GM18873 (cell line): Measurements from ENCODE around the gene YBX2.
A peak's percentile ranks its signal among the peaks of the same experiment; 100 is the strongest.

Source experiments
- ATAC-seq: cut with Tn5 transposase; IDR thresholded peaks from one replicate; pipeline ENCODE4 v1.9.1; 2021; ENCODE audit warnings: mild to moderate bottlenecking, moderate library complexity, moderate number of reproducible peaks; ENCODE audit not compliant: unreplicated experiment, low FRiP score

Gene YBX2

DNA sequence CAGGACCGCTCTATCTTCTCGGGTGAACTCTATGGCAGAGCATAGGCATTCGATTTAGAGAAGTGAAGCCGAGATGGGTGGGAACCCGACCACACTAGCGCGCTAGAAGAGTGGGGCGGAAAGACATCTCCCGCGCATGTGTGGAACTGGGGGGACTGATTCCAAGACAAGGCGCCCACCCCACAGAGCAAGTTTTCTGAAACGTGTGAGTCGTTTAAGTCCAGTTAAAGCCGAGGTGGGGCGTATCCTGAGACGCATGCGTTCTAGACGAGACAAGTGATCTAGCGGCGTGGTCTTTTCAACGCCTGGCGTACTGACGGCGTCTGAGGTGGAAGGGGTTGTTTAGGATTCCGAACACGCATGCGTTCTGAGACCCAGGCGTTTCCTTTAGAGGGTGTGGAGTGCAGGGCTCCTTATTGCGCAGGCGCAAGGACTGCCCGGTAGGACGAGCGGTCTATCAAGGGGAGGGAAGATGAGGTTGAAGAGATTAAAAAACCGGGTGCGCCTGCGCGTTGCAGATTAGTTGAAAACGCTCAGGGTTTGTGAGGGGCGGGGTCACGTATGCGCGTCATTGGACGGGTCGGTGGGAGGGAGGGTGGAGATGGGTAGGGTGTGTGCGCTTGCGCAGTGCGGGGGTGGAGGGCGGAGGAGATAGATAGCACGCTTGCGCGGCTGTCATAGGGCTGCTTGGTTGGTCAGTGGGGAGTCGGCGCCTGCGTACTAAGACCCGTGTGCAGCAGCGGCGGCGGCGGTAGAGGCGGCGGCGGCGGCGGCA lies 12.7 kb upstream of the YBX2 start, which contains the start of gene EIF5A:
Gene EIF5A, plus strand, starts transcription at position 718 of the 775 bp plus-strand sequence. CDS start 2,008 bp downstream, outside the sequence.
- ATAC-seq, result peak; percentile 61

- ATAC-seq, result no peak
Observed at GRCh38 chr17:7304179-7304578, 9.7 kb upstream of the YBX2 start.

DNA sequence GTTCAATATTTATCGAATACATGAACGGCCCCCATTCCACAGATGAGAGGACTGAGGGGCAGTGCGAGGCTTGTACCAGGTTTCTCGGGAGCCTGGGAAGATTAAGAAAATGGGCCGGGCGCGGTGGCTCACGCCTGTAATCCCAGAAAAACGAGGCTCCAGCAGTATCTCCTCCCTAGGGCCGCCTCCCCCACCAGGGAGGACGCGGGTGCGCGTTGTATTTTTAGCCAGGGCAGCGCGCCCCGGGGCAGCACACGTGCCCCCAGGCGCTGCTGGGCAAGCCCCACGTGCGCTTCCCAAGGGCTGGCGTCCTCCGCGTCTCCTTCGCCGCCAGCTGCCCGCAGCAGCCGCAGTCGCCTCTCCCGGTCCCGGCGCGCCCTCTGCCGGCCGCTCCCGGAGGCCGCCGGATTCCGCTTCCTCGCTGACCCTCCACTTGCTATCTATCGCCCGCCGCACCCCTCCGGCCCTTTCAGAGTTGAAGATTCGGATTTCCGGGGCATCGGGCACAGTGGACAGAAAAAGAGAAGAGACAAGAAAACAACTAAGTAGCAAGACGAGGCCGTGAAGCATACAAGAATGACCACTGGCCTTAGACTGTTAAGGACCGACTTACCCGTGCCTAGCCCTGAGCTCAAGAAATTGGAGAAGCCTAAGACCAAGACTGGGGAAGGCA lies 1.9 kb upstream of the YBX2 start:
- ATAC-seq, result no peak

DNA sequence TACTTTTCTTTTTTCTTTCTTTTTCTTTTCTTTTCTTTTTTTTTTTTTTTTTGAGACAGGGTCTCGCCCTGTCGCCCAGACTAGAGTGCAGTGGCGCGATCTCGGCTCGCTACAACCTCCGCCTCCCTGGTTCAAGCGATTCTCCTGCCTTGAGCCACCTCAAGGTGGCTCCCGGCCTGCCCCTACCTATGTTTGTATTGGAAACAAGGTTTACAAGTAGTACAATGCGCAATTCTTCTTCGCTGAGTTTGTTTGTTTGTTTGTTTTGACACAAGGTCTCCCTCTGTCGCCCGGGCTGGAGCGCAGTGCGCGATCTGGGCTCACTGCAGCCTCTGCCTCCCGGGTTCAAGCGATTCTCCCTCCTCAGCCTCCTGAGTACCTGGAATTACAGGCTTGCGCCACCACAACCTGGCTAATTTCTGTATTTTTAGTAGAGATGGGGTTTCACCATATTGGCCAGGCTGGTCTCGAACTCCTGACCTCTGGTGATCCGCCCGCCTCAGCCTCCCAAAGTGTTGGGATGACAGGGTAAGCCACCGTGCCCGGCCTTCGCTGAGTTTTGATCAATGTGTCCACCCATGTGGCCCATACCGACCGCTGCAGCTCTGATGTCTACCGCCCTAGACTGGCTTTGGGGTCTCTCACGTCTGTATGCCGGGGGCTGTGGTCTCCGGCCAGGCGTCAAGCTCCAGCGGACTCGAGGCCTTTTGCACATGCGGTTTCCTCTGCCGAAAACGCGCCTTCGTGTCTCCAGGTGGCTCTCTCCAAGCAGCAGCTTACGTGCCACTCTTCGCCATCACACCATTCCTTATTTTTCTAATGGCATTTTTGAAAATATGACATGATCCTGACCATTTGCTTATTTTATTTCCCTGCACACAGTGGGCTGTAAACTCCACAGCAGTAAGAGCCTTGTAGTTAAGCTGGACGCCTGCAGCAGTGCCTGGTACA lies 1.1 kb upstream of the YBX2 start:
- ATAC-seq, result no peak

GRCh38 chr17:7293816-7294613 lies 424 bp downstream of the YBX2 start:
- ATAC-seq, result no peak

- ATAC-seq, result no peak
Observed at GRCh38 chr17:7293159-7293558, 1.3 kb downstream of the YBX2 start.

DNA sequence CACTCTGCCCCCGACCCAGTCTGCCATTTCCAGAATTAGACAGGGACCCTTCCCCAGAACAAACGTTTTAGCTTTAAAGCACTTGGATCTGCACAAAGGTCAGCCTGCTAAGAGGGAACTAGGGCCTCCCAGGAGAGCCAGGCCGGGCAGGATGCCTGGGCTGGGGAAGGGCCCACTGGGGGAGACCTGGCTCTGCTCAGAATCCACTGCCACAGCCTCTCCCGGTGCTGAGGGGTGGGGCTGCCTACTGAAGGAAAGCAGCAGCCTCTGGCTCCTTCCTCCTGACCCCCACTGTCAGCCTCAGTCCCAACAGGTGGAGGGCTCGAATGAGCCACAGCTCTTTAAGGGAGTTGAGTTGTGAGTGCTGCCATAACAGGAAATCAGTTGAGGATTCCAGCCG lies 1.7 kb downstream of the YBX2 start:
- no peak for ATAC-seq

- no peak for ATAC-seq
Observed at GRCh38 chr17:7292194-7292593, 2.2 kb downstream of the YBX2 start.

DNA sequence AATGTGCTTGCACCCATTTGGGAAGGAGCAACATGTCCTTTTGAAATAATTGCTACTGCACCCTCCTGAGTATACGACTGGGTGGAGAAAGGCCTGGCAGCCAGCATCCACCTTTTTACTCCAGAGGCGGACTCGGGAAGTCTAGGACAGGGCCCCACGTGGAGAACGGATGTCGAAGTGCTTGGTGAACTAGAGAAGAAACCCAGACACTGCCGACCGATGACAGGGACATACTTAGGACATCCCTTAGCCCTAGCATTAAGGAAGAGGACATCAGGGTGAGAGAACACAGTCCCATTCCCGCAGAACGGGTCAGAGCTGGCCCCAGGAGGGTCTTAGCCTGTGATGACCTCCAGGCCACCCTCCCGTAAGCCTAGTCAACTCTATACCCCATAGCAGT lies 3.8 kb downstream of the YBX2 start:
- no peak for ATAC-seq

DNA sequence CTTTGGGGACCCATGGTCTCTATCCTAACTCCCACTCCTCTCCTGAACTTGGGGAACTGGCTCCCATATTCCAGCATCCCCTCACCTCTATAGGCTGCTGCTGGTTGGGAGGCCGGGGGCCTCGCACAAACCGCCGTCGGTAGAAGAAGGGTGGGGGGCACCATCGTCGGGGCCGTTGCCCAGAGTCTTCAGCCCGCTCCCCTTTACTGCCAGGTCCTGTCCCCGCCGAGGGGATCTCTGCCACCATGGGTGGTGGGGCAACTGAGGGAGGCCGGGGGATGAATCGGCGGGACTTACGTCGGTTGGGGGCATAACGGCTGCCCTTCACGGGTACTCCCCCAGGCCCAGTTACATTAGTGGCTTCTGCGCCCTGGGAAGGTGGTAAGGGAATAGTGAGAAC lies 4.3 kb downstream of the YBX2 start:
- ATAC-seq, result no peak

DNA sequence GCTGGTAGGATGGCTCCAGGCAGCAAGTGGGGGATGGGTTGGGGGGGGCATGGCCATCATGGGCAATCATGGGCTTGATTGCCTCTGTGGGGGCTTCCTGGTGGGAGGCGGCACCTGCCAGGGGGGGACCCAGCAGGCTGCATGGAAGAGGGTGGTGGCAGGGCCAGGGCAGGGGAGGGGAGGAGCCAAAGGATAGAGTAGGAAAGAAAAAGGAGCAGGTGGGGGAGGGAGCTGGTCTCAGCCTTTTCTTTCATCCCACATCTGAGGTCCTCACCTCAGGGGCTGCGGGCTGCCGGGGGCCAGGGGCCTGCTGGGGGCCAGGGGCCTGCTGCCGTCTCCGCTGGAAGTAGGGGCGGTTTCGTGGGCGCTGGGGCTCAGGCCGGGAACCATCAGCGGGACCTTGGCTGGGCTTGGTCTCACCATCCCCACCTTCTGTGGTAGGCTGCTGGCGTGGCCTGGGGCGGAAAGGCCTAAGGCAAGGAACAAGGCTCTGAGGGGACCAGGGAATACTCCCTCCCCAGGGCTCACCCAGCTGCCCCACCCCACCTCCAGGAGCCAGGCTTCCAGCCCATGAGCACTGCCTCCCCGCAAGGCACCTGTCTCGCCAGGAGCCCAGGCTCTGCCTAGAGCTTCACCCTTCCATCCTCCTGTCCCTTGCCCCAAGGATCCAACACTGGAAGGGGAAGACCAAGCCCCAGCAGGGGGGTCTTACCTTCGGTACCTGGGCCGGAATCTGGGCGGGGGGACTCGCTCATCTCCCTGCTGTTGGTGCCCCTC lies 5.0 kb downstream of the YBX2 start:
- no peak for ATAC-seq

GRCh38 chr17:7285679-7286078 lies 8.8 kb downstream of the YBX2 start:
- no peak for ATAC-seq

DNA sequence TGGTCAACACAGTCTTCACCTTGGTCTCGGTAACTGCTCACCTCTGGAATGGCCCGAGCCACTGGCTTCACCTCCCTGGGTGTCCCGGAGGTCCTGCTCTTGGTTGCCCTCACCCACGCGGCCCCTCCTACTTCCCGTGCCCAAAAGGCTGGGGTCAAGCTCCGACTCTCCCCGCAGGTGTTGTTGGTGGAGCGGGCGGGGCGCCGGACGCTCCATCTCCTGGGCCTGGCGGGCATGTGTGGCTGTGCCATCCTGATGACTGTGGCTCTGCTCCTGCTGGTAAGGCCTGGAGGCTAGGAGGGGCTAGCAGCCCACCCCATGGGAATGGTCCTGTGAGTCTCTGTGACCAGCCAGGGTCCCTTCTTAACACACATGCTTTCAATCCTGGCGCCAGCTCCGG lies 9.5 kb downstream of the YBX2 start:
- no peak for ATAC-seq

GRCh38 chr17:7283471-7284216 lies 10.8 kb downstream of the YBX2 start:
- ATAC-seq, result no peak

- ATAC-seq, result no peak
Observed at GRCh38 chr17:7282752-7283321, 11.6 kb downstream of the YBX2 start.

DNA sequence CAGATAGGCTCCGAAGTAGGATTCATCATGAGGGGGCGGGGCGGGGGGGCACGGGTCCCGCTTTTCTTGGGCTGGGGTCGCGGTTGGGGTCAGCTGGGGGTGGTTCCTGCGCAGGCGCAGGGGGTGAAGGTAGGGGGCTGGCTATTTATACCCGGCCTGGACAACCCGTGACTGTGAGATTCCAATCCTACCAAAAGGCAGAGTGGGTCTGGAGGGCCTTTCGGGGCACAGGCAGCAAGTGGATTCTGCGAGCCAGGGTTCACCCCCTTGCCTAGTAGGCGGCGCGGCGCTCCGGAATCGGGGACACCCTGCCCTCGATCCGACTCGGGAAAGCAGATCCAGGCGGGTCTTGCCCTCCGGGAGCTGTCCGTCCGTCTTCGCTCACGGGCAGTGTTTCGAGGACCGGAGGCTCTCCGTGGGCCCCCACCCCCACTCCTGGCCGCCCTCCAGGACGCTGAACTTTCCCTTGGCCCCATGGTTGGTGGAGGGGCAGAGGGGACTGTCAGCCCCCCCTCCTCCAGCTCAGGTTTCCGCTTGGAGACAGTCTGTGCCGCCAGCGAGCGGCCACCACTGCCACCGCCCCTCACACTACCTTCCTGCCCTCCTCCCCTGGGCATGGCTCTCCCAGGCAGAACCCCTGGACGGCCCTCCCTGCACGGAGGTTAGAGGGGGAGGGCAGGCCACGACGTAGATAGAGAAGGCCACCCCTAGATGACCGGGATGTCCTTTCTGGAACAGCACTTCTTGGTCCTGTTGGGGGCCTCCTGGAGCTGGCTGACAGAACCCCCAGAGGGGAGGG lies 12.3 kb downstream of the YBX2 start:
- no peak for ATAC-seq

DNA sequence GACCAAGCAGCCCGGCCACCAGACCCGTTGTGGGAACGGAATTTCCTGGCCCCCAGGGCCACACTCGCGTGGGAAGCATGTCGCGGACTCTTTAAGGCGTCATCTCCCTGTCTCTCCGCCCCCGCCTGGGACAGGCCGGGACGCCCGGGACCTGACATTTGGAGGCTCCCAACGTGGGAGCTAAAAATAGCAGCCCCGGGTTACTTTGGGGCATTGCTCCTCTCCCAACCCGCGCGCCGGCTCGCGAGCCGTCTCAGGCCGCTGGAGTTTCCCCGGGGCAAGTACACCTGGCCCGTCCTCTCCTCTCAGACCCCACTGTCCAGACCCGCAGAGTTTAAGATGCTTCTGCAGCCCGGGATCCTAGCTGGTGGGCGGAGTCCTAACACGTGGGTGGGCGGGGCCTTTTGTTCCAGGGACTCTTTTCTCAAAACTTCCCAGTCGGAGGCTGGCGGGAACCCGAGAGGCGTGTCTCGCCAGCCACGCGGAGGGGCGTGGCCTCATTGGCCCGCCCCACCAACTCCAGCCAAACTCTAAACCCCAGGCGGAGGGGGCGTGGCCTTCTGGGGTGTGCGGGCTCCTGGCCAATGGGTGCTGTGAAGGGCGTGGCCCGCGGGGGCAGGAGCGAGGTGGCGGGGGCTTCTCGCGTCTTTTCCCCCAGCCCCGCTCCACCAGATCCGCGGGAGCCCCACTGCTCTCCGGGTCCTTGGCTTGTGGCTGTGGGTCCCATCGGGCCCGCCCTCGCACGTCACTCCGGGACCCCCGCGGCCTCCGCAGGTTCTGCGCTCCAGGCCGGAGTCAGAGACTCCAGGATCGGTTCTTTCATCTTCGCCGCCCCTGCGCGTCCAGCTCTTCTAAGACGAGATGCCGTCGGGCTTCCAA lies 13.1 kb downstream of the YBX2 start, which contains the start of gene SLC2A4:
Gene SLC2A4, plus strand, starts transcription at position 645 of the 879 bp plus-strand sequence. Its CDS starts 217 bp downstream, at position 862.
- ATAC-seq, result no peak
